ENCODE measurements around the gene SNCB. TPM values are rescaled to one million over a fixed set of nuclear protein-coding genes. Genes with fewer than 3 reads are reported as not detected.

Gene SNCB
- total and polyA plus RNA-seq, 2 of the 4 experiments (the other 2 are of a cell fraction), result 0.41 TPM; not detected in 1

GRCh38 chr5:176609724-176610434 is 20.5 kb downstream of the SNCB start, which contains the start of gene GPRIN1:
Gene GPRIN1 (minus strand): TSS chr5:176610156. CDS start chr5:176599834, 10,322 bp downstream.
- Histone ChIP-seq H3K4ac (ENCODE audit: low read depth, low read length) (peak within 1 kb of the TSS; percentile 52), H3K36me3 (ENCODE audit: control insufficient read depth, insufficient read depth, low read length) (no peaks in the 10 kb centered on the region), H3K4me1 (ENCODE audit: control insufficient read depth, insufficient read depth, low read length) (peaks cover 14% of the 10 kb centered on the region), H4K5ac (ENCODE audit: low read depth, low read length) (no peak within 1 kb of the TSS), H4K91ac (ENCODE audit: insufficient read depth, low read depth, low read length) (peak within 1 kb of the TSS; percentile 61; the same call in 1 of the 2 replicates), H2AFZ (replicated peaks; ENCODE audit: low read length, poor library complexity) (peak within 1 kb of the TSS; percentile 98), H3K56ac (ENCODE audit: extremely low read depth, insufficient read depth, low read length) (peak within 1 kb of the TSS; percentile 65), H4K8ac (ENCODE audit: low read depth in 2 of 2, low read length in 2 of 2) (peak within 1 kb of the TSS in 1 of 2 experiments; percentile 39; a peak in 1 of 4 replicates), H3K9me3 (ENCODE audit: control insufficient read depth, insufficient read depth, low read length) (no peaks in the 10 kb centered on the region), H2AK5ac (ENCODE audit: low read depth, low read length) (peak within 1 kb of the TSS; percentile 58; the same call in 1 of the 2 replicates), H3K18ac (ENCODE audit: low read depth, low read length) (no peak within 1 kb of the TSS), H3K9me1 (ENCODE audit: insufficient read depth, low read length) (peaks cover 34% of the 10 kb centered on the region), H2AK9ac (replicated peaks; ENCODE audit: low read depth, low read length, poor library complexity) (peak within 1 kb of the TSS; percentile 85), H3K79me1 (ENCODE audit: low read depth in 1 of 2, low read length in 2 of 2) (peaks cover 4 to 33% of the 10 kb centered on the region in 2 experiments; a peak in 3 of 4 replicates), H3K9ac (ENCODE audit: low read depth, low read length) (peak within 1 kb of the TSS; percentile 45), H2BK5ac (ENCODE audit: low read depth, low read length, poor library complexity, severe bottlenecking) (no peak within 1 kb of the TSS), H3K4me2 (ENCODE audit: low read depth, low read length) (peak within 1 kb of the TSS; percentile 68), H2BK15ac (ENCODE audit: low read depth, low read length) (no peak within 1 kb of the TSS), H3K23ac (ENCODE audit: low read depth, low read length) (no peak within 1 kb of the TSS; the same call in 1 of the 2 replicates), H3K14ac (replicated peaks; ENCODE audit: low read depth, low read length) (no peak within 1 kb of the TSS), H4K20me1 (ENCODE audit: insufficient read depth, low read length) (peaks cover 21% of the 10 kb centered on the region), H2BK20ac (ENCODE audit: low read depth, low read length) (no peak within 1 kb of the TSS), H3K27me3 (ENCODE audit: control insufficient read depth, insufficient read depth, low read length) (no peaks in the 10 kb centered on the region), H3K4me3 (ENCODE audit: insufficient read depth, low read depth, low read length) (peak within 1 kb of the TSS; percentile 74), H2BK120ac (ENCODE audit: low read depth, low read length) (no peak within 1 kb of the TSS), H3K27ac (ENCODE audit: insufficient read depth, low read length) (peak within 1 kb of the TSS; percentile 58)
- in situ Hi-C loops (cut with MboI; ENCODE audit: low sequenced_read_pairs), result no loop called here
- intact Hi-C loops (cut with micrococcal nuclease), result no loop called here
- ChIA-PET POLR2A (ENCODE audit: unreplicated experiment) (no interaction called here), CTCF (interaction anchor here (0.6 kb wide), 1 partner anchor 1082 kb away, joined by 3 read pairs; no protein-coding TSS in a partner anchor)
- 0% methylated on average over 21 of the region's 101 CpGs; no CpG with 5 or more reads in 1 of the 2 experiments for WGBS, 2 experiments (ENCODE audit: extremely low coverage in 2 of 2, insufficient read length in 1 of 2)
- no TSS peak for BruUV-seq (replicated peaks)
- ATAC-seq (ENCODE audit: low read depth) (peak; percentile 83), DNase-seq (peak; percentile 36)
- dilution Hi-C loops (cut with HindIII; ENCODE audit: low sequenced_read_pairs, unreplicated experiment), result no loop called here
- TF ChIP-seq RAD21 (IDR thresholded peaks at IDR 0.05; ENCODE audit: low read length), result peak; percentile 18; the same call in 1 of the 2 replicates
- peak; percentile 77 for TF ChIP-seq MAZ (IDR thresholded peaks at IDR 0.05; ENCODE audit: borderline replicate concordance, low read depth, low read length)
- TF ChIP-seq CTCF (conservative IDR thresholded peaks at IDR 0.05; ENCODE audit: low read depth, low read length), result peak; percentile 37
- no peak for TF ChIP-seq SMC3 (IDR thresholded peaks at IDR 0.05; ENCODE audit: low read depth, low read length)
- TF ChIP-seq, protein P1, sequence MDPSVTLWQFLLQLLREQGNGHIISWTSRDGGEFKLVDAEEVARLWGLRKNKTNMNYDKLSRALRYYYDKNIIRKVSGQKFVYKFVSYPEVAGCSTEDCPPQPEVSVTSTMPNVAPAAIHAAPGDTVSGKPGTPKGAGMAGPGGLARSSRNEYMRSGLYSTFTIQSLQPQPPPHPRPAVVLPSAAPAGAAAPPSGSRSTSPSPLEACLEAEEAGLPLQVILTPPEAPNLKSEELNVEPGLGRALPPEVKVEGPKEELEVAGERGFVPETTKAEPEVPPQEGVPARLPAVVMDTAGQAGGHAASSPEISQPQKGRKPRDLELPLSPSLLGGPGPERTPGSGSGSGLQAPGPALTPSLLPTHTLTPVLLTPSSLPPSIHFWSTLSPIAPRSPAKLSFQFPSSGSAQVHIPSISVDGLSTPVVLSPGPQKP (IDR thresholded peaks at IDR 0.05; ENCODE audit: borderline replicate concordance, low read depth, low read length), result no peak

All from IMR-90 (cell line).